Measurements from ENCODE around the gene HSD11B1L. TPM values are rescaled to one million over a fixed set of nuclear protein-coding genes. Genes with fewer than 3 reads are reported as not detected.
"Not testable (repeated sequence)": the region's sequence is repeated elsewhere in the genome, so short reads cannot be mapped to it uniquely, and the experiment has no call there.

Gene HSD11B1L
- total RNA-seq, 2 donors from 2014 or later, result 11.9 to 21.8 TPM

GRCh38 chr19:5697022-5697889 is 16.4 kb downstream of the HSD11B1L start:
- H3K4me3 ChIP-seq, result no peak overlapping the region
- H3K9me3 ChIP-seq, result no peaks in the 10 kb centered on the region
- H3K36me3 ChIP-seq (replicated peaks in 1 of 2; ENCODE audit: insufficient read depth in 1 of 2, low read depth in 2 of 2), result peaks cover 6 to 15% of the 10 kb centered on the region in 2 donors
- no peaks in the 10 kb centered on the region for H3K27me3 ChIP-seq
- intact Hi-C loops (cut with DNase I), result no loop called here
- H3K27ac ChIP-seq, result no peak overlapping the region
- H3K4me1 ChIP-seq, result peaks cover 10% of the 10 kb centered on the region
- DNase-seq, result peak in 1 of 4 donors; percentile 16
- TF ChIP-seq POLR2A (IDR thresholded peaks at IDR 0.05), result no peak
- TF ChIP-seq, protein P1, sequence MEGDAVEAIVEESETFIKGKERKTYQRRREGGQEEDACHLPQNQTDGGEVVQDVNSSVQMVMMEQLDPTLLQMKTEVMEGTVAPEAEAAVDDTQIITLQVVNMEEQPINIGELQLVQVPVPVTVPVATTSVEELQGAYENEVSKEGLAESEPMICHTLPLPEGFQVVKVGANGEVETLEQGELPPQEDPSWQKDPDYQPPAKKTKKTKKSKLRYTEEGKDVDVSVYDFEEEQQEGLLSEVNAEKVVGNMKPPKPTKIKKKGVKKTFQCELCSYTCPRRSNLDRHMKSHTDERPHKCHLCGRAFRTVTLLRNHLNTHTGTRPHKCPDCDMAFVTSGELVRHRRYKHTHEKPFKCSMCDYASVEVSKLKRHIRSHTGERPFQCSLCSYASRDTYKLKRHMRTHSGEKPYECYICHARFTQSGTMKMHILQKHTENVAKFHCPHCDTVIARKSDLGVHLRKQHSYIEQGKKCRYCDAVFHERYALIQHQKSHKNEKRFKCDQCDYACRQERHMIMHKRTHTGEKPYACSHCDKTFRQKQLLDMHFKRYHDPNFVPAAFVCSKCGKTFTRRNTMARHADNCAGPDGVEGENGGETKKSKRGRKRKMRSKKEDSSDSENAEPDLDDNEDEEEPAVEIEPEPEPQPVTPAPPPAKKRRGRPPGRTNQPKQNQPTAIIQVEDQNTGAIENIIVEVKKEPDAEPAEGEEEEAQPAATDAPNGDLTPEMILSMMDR (IDR thresholded peaks at IDR 0.05), result no peak
- WGBS, 2 donors, result 89 to 90% methylated on average over 19 to 25 of the region's 25 CpGs
- no peak for ATAC-seq

GRCh38 chr19:5697890-5698634 is 17.2 kb downstream of the HSD11B1L start:
- no peaks in the 10 kb centered on the region for H3K9me3 ChIP-seq
- H3K36me3 ChIP-seq (replicated peaks in 1 of 2; ENCODE audit: insufficient read depth in 1 of 2, low read depth in 2 of 2), result peaks cover 6 to 15% of the 10 kb centered on the region in 2 donors
- H3K4me3 ChIP-seq, result no peak overlapping the region
- ATAC-seq (no peak), DNase-seq (peak in 1 of 4 donors; percentile 19)
- H3K27ac ChIP-seq, result no peak overlapping the region
- 84 to 92% methylated on average over 19 to 23 of the region's 30 CpGs for WGBS, 2 donors
- peaks cover 2% of the 10 kb centered on the region for H3K4me1 ChIP-seq
- H3K27me3 ChIP-seq, result no peaks in the 10 kb centered on the region
- TF ChIP-seq, protein P1 (IDR thresholded peaks at IDR 0.05), result no peak
- no peak for TF ChIP-seq POLR2A (IDR thresholded peaks at IDR 0.05)
- intact Hi-C loops (cut with DNase I), result no loop called here

- Histone ChIP-seq H3K4me3 (no peak overlapping the region), H3K36me3 (replicated peaks in 1 of 2; ENCODE audit: insufficient read depth in 1 of 2, low read depth in 2 of 2) (peaks cover 6 to 11% of the 10 kb centered on the region in 2 donors), H3K27ac (no peak overlapping the region), H3K4me1 (no peaks in the 10 kb centered on the region), H3K9me3 (no peaks in the 10 kb centered on the region), H3K27me3 (no peaks in the 10 kb centered on the region)
- peak in 1 of 4 donors; percentile 12 for DNase-seq
- intact Hi-C loops (cut with DNase I), result no loop called here
- ATAC-seq, result no peak
- no peak for TF ChIP-seq POLR2A (IDR thresholded peaks at IDR 0.05)
- TF ChIP-seq, protein P1 (IDR thresholded peaks at IDR 0.05), result no peak
- WGBS, 2 donors, result 89 to 95% methylated on average over 4 to 37 of the region's 38 CpGs
Observed at GRCh38 chr19:5698635-5699422, 18.0 kb downstream of the HSD11B1L start.

- Histone ChIP-seq H3K9me3 (no peaks in the 10 kb centered on the region), H3K27me3 (no peaks in the 10 kb centered on the region), H3K36me3 (replicated peaks in 1 of 2; ENCODE audit: insufficient read depth in 1 of 2, low read depth in 2 of 2) (peaks cover 6 to 9% of the 10 kb centered on the region in 2 donors), H3K27ac (no peak overlapping the region), H3K4me1 (no peaks in the 10 kb centered on the region), H3K4me3 (no peak overlapping the region)
- intact Hi-C loops (cut with DNase I), result no loop called here
- ATAC-seq (no peak), DNase-seq (no peak)
- 96 to 98% methylated on average over 13 to 22 of the region's 22 CpGs for WGBS, 2 donors
- TF ChIP-seq, protein P1 (IDR thresholded peaks at IDR 0.05), result no peak
- TF ChIP-seq POLR2A (IDR thresholded peaks at IDR 0.05), result no peak
Observed at GRCh38 chr19:5700455-5701092, 19.7 kb downstream of the HSD11B1L start.

DNA sequence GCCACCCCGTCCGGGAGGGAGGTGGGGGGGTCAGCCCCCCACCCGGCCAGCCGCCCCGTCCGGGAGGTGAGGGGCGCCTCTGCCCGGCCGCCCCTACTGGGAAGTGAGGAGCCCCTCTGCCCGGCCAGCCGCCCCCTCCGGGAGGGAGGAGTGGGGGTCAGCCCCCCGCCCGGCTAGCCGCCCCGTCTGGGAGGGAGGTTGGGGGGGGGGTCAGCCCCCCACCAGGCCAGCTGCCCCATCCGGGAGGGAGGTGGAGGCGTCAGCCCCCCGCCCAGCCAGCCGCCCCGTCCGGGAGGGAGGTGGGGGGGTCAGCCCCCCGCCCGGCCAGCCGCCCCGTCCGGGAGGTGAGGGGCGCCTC is 21.2 kb downstream of the HSD11B1L start:
- H3K9me3 ChIP-seq; intact Hi-C loops (cut with DNase I); ATAC-seq; H3K4me3 ChIP-seq; H3K36me3 ChIP-seq (replicated peaks in 1 of 2; ENCODE audit: insufficient read depth in 1 of 2, low read depth in 2 of 2); H3K27me3 ChIP-seq; DNase-seq; H3K27ac ChIP-seq; H3K4me1 ChIP-seq: not testable (repeated sequence)
- WGBS, 2 donors, result no CpG with 5 or more reads among the region's 28 CpGs

Data from body of pancreas (tissue), 4 donors.